IPS DF 6.9 (cell line): ENCODE data around the gene CCDC93.

Experiments used
- DNase-seq: peaks from one replicate; pipeline ENCODE4 v3.0.0-alpha.2; 2013; ENCODE audit warnings: low read depth, low spot score
- H3K27ac ChIP-seq: one replicate; pipeline ENCODE4 v1.5.1; 2013; ENCODE audit warnings: low read length, control low read depth
- H3K27me3 ChIP-seq: 2 replicates; pipeline ENCODE4 v1.6.1; 2013; ENCODE audit warnings: mild to moderate bottlenecking, low read length; ENCODE audit not compliant: control insufficient read depth, insufficient read depth
- H3K36me3 ChIP-seq: 2 replicates; pipeline ENCODE4 v1.6.1; 2013; ENCODE audit warnings: low read length; ENCODE audit not compliant: control insufficient read depth, insufficient read depth
- H3K4me1 ChIP-seq: 2 replicates; pipeline ENCODE4 v1.6.1; 2013; ENCODE audit warnings: low read length; ENCODE audit not compliant: control insufficient read depth, insufficient read depth
- H3K4me3 ChIP-seq: 2 replicates; pipeline ENCODE4 v1.5.1; 2013; ENCODE audit warnings: mild to moderate bottlenecking, low read length
- H3K9me3 ChIP-seq: 2 replicates; pipeline ENCODE4 v1.6.1; 2013; ENCODE audit warnings: low read length, inconsistent platforms; ENCODE audit not compliant: control insufficient read depth, insufficient read depth
- WGBS: extraction: QIAGEN DNeasy Blood & Tissue Kit; methylation state at CpG from one replicate; pipeline ENCODE4 v1.1.7; 2013; ENCODE audit warnings: mixed read lengths, missing lambda C conversion rate; ENCODE audit not compliant: insufficient read length, insufficient coverage; 5-methylcytosine and 5-hydroxymethylcytosine counted together

CCDC93 gene

DNA sequence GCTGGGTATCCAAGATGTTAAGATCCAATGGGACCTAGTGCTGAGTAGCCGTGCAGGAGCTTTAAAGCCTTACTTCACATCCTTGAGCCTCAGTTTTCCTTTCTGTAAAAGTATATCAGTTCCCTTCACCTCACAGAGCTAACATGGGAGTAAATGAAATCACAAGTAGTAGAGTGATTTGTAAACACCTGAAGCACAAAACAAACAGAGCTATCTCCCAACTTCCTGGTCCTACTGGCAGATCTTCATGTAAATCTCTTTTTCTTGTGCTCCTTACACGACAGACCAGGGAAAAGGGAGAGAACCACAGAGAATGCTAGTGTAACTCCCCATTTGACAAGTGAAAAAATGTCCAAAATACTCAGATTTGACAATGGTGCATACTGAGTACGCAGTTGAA, 17.3 kb downstream of the CCDC93 start:
- H3K36me3 ChIP-seq, result no peaks in the 10 kb centered on the region; the same call in 1 of the 2 replicates
- no peak for DNase-seq
- no peaks in the 10 kb centered on the region for H3K4me1 ChIP-seq
- H3K27me3 ChIP-seq, result no peaks in the 10 kb centered on the region
- WGBS, result no CpG with 5 or more reads among the region's 3 CpGs
- no peak overlapping the region for H3K27ac ChIP-seq
- H3K9me3 ChIP-seq, result no peaks in the 10 kb centered on the region
- H3K4me3 ChIP-seq, result no peak overlapping the region

DNA sequence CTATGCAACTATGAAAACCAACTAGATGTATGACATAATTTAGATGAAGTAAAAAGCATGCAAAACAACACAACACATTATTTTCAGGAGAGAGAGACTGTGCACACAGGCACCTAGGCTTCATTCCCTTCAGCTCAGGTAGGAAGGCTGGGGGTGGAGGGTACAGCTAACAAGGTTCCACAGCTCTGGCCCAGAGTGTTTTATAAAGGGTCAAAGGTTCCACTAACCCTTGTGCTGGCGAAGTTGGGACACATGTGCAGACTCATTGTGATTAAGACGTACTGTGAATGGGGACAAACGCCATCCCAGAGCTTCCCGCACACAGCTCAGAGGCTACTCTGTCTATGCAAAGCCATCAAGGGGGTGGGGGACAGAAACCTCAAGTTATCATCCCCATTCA, 19.1 kb downstream of the CCDC93 start:
- Histone ChIP-seq H3K9me3 (no peaks in the 10 kb centered on the region), H3K27me3 (no peaks in the 10 kb centered on the region), H3K27ac (no peak overlapping the region), H3K36me3 (no peaks in the 10 kb centered on the region; the same call in 1 of the 2 replicates), H3K4me1 (no peaks in the 10 kb centered on the region), H3K4me3 (no peak overlapping the region)
- no peak for DNase-seq
- WGBS, result no CpG with 5 or more reads among the region's 4 CpGs

DNA sequence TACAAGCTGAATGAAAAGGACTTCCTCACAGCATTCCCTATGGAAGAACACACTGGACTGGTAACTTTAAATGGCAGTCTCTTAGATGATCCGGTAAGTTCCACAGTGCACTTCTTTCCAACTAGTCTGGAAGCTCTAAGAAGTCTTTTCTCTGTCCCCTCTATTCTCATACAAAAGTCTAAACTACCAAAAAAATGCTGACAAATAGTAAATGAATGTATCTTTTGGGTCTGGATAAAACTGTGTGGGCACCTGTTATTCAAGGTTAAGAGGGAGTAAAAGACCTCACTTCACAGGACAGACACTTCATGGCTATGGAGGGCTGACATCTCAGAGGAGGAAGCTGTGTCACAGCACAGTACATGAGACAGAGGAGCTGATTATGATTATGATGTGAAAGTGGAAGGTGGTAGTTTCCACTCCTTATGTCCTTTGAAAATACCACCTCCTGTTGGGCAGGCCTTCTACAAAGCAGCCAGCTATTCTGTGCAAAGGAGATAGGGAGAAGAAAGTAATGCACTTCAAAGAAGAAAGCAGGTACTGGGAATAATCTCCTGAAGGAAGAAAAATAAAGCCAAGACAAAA, 23.9 kb downstream of the CCDC93 start:
- no CpG with 5 or more reads among the region's 1 CpG for WGBS

DNA sequence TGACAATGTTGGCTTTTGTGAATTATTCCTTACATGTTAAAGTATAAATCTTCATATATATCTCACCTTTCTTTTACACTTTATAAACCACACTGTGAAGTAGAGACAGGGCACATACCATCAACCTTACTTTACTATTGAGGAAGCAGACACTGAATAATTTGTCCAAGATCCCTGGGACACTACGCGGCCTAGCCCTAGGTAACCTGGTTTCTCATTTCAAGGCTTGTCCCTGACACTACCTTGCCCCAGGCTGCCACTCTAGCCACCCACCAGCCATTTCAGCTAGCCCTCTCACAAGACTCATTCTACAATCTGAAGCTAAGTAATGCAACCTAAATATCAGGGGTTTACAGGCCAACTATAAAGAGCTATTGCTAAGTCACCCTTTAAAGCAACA, 26.7 kb downstream of the CCDC93 start:
- Histone ChIP-seq H3K4me3 (no peak overlapping the region), H3K27ac (no peak overlapping the region), H3K27me3 (no peaks in the 10 kb centered on the region), H3K9me3 (no peaks in the 10 kb centered on the region), H3K4me1 (no peaks in the 10 kb centered on the region), H3K36me3 (no peaks in the 10 kb centered on the region)
- WGBS, result no CpG with 5 or more reads among the region's 2 CpGs
- DNase-seq, result no peak

More for the DNA sequence above, 23.9 kb downstream of the CCDC93 start:
- H3K9me3 ChIP-seq, result no peaks in the 10 kb centered on the region
- no peak overlapping the region for H3K27ac ChIP-seq
- DNase-seq, result no peak
- no peaks in the 10 kb centered on the region for H3K27me3 ChIP-seq
- no peaks in the 10 kb centered on the region for H3K4me1 ChIP-seq
- H3K36me3 ChIP-seq, result no peaks in the 10 kb centered on the region
- no peak overlapping the region for H3K4me3 ChIP-seq

DNA sequence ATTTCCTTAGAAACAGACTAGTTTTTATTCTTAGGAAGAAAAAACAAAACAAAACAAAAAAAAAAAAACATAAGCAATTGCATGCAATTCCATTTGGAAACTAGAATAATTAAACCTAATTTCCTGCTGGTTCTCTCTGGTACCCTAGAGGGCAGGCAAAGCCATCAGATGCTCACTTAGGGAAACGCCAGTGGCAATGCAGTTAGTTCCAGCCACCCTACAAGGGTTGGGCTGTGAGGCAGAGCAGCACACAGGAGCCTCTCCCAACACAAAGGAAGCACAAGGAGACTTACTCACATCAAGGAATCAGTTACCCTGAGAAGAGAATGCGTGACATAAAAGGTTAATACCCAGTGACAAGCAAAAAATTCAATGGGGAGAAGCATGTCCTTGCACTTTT, 28.8 kb downstream of the CCDC93 start:
- Histone ChIP-seq H3K4me1 (no peaks in the 10 kb centered on the region), H3K27ac (no peak overlapping the region), H3K27me3 (no peaks in the 10 kb centered on the region), H3K4me3 (no peak overlapping the region), H3K9me3 (no peaks in the 10 kb centered on the region), H3K36me3 (no peaks in the 10 kb centered on the region)
- no CpG with 5 or more reads among the region's 2 CpGs for WGBS
- no peak for DNase-seq

DNA sequence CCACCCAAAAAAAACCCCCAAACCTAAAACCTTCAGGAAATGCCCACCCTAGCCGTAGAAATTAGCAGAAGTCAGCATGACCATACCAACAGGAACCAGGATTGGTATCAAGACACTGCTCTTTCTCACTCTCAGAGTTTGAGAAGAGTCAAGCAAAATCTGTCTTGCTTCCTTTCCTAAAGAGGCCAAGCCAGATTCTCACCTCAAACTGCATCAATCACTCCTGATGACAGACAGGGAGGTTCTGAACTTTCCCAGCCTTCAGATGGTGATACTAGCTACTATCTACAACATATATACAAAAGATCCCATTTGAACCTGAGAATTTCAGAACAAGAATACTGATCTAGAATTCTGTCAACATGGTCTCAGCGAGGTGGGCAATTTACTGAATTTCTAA, 29.7 kb downstream of the CCDC93 start:
- WGBS, result no CpG with 5 or more reads among the region's 2 CpGs
- no peak overlapping the region for H3K27ac ChIP-seq
- H3K4me3 ChIP-seq, result no peak overlapping the region
- H3K36me3 ChIP-seq, result no peaks in the 10 kb centered on the region
- DNase-seq, result no peak
- no peaks in the 10 kb centered on the region for H3K27me3 ChIP-seq
- H3K9me3 ChIP-seq, result no peaks in the 10 kb centered on the region
- H3K4me1 ChIP-seq, result no peaks in the 10 kb centered on the region

DNA sequence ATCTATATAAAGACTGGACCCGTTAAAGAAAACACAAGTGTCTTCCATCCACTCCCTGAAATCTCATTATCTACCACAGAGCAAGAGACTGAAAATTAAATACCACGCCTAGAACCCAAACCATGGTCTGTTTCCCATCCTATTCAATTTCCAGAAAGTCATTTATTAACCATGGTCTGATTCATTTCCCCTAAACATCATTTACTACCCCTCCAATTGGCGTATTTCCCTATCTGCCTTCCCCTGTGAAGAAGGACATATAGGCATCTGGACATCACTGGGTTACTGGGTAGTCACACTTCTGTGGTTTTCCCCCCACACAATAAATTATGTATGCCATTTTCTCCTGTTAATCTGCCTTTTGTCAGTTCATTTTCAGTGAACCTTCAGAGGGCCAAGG, 30.8 kb downstream of the CCDC93 start:
- H3K4me1 ChIP-seq, result no peaks in the 10 kb centered on the region
- DNase-seq, result no peak
- H3K9me3 ChIP-seq, result no peaks in the 10 kb centered on the region
- no CpG with 5 or more reads among the region's 3 CpGs for WGBS
- no peak overlapping the region for H3K4me3 ChIP-seq
- no peak overlapping the region for H3K27ac ChIP-seq
- no peaks in the 10 kb centered on the region for H3K36me3 ChIP-seq
- no peaks in the 10 kb centered on the region for H3K27me3 ChIP-seq

DNA sequence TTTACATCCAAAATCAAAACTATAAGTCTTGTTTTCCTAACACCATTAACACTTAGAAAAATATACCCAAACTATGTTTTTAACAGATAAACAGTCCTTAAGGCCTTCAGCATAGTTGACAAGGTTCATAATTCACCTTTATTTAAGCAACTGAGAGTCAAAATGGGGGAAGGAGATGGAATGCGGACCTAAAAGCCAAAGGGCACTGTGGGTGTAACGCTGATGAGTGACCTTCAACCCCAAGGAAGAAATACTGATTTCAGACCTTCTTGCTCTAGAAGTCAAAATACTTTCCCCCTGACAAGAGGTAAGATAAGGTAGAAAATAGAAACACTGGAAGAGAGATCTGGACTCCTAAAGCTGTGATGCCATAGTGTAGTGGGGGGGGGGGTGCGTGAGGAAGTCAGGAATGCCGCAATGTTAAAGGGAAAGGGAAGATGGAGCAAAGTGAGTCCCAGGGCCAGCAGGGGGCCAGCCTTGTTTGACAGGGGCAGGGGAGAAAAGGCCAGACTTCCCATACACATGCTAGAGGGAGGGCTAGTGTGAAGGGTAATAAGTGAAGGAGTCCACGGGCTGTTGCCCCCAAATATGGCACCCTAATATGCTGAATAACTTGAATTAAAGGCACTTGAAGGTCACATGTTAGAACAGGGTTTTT, 31.4 kb downstream of the CCDC93 start:
- no peak for DNase-seq
- no peaks in the 10 kb centered on the region for H3K9me3 ChIP-seq
- H3K27ac ChIP-seq, result no peak overlapping the region
- H3K4me3 ChIP-seq, result no peak overlapping the region
- no peaks in the 10 kb centered on the region for H3K27me3 ChIP-seq
- no CpG with 5 or more reads among the region's 5 CpGs for WGBS
- no peaks in the 10 kb centered on the region for H3K36me3 ChIP-seq
- no peaks in the 10 kb centered on the region for H3K4me1 ChIP-seq

DNA sequence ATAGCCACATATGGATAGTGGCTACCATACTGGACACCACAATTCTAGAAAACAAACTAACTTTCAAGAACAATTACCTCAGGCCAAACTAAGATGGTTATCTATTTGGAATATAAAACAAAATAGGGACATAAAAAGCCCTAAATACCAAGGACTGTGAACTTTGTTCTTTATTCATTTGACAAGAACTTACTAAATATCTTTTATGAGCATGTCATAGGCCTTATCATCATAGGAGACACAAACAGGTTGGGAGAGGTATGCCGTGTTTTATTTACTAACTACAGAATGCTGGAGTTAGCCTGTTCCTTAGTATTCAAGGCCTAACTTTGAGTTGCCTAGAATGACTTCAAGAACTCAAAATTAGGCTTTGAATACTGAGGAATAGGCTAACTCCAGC, 32.1 kb downstream of the CCDC93 start:
- no CpG with 5 or more reads among the region's 1 CpG for WGBS
- no peaks in the 10 kb centered on the region for H3K9me3 ChIP-seq
- no peaks in the 10 kb centered on the region for H3K27me3 ChIP-seq
- no peak overlapping the region for H3K27ac ChIP-seq
- DNase-seq, result no peak
- no peaks in the 10 kb centered on the region for H3K36me3 ChIP-seq
- no peaks in the 10 kb centered on the region for H3K4me1 ChIP-seq
- no peak overlapping the region for H3K4me3 ChIP-seq

DNA sequence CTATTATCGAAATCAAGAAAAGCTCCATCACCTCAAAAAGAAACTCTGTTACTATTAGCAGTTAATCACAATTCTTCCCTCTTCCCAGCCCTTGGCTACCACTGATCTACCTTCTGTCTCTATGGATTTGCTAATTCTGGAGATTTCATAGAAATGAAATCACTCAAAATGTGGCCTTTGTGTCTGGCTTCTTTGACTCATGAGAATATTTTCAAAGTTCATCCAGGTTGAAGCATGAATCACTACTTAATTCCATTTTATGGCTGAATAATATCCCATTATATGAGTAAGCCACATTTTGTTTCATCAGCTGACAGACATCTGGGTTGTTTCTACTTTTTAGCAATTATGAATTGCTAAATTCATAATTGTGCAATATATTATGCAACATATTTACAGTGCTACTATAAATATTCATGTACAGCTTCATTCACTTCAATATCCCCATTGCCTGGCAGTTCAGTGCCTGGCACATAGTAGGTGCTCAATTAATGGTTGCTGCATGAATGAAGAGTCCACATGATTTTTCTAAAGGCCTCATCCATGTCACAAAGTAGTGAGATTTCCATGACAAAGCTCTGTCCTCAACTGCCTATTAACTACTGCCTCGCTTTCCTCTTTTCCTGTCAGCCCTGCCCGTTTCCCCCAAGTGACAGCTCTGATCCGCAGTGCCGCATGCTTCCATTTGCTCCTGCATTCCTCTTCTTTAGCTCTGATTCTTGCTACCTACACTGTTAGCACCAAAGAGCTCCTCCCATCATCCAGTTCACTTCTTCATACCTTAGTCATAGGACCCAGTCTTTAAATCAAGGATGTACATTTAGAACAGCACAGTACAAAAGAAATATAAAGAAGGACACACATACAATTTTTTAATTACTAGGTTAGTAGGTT, 32.8 kb downstream of the CCDC93 start:
- H3K4me3 ChIP-seq, result no peak overlapping the region
- no peaks in the 10 kb centered on the region for H3K4me1 ChIP-seq
- no peaks in the 10 kb centered on the region for H3K9me3 ChIP-seq
- H3K27me3 ChIP-seq, result no peaks in the 10 kb centered on the region
- no peak overlapping the region for H3K27ac ChIP-seq
- DNase-seq, result no peak
- H3K36me3 ChIP-seq, result no peaks in the 10 kb centered on the region
- no CpG with 5 or more reads among the region's 5 CpGs for WGBS
